Medulla oblongata (tissue), 1 donor: ENCODE results near the gene COL23A1.
A peak's percentile ranks its signal among the peaks of the same experiment; 100 is the strongest.
"Not testable (repeated sequence)": the region's sequence is repeated elsewhere in the genome, so short reads cannot be mapped to it uniquely, and the experiment has no call there.

Source experiments
- DNase-seq: peaks from one replicate; pipeline ENCODE4 v3.0.0-alpha.2; 2015; ENCODE audit errors: extremely low spot score

The COL23A1 gene

GRCh38 chr5:178380541-178381074 is 209.6 kb downstream of the COL23A1 start:
- no peak for DNase-seq

- no peak for DNase-seq
Observed at GRCh38 chr5:178380086-178380485, 210.1 kb downstream of the COL23A1 start.

DNA sequence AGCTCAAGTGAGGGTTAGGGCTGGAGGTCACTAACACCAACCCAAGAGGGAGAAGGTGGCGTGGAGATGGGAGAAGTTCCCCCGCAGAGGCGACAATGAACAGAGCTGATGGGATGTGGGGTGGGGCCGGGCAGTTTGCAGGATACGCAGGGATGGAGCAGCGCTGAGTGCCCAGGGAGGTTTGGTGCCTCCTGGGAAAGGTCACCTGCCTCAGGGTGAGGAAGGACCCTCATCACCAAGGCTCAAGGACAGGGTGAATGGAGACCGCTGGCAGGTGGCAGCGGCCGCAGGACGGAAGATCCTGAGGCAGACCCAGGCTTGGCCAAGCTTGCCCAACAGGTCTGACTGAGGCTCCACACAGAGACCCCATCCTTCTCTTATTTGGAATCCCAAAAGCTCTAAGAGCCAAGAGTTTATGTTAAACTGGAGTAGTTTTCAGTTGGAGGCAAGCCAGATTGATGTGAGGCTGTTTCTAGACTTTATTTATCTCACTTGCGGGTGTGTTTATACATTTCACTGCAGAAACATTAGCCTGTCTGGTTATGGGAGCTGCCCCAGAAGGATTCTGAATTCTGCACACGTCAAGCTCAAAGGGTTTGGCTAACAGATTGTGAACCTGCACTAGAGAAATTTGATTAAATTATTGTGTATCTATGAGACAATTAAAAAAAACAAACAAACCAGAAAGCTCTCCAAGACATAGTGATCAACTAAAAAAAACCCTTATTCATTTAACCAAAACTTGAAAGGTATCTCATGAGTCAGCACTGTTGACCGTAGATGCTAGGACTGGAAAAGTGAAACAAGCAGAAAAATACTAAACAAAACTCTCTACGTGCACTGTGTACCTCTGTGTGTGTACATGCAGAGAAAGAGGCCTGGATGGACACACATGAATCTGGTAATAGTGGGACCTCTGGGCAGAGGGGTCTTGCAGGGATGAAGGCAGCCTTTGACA is 211.4 kb downstream of the COL23A1 start:
- DNase-seq = no peak

DNA sequence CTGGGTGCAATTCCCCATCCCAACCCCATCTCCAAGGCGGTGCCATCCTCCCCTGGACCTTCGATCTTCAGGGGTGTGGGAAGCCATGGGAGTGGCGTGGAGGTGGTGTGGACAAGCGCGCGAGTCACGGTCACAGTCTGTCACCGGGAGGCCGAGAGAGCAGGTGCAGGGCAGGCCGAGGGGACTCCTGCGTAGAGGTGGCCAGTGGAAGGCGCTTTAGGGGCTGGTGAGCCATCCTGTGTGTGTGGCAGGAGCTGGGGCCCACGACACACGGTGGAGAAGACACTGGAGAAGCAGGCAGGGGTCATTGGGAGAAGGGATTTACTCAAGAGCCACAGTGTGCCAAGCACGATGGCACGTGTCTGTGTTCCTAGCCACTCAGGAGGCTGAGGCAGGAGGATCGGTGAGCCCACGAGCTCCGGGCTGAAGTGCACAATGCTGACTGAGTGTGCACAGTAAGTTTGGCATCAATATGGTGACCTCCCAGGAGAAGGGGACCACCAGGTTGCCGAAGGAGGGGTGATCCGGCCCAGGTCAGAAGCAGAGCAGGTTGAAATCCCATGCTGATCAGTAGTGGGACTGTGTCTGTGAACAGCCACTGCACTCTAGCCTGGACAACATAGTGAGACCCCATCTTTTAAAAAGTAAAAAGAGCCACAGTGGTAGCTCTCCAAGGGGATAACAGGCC is 212.5 kb downstream of the COL23A1 start:
- no peak for DNase-seq

DNA sequence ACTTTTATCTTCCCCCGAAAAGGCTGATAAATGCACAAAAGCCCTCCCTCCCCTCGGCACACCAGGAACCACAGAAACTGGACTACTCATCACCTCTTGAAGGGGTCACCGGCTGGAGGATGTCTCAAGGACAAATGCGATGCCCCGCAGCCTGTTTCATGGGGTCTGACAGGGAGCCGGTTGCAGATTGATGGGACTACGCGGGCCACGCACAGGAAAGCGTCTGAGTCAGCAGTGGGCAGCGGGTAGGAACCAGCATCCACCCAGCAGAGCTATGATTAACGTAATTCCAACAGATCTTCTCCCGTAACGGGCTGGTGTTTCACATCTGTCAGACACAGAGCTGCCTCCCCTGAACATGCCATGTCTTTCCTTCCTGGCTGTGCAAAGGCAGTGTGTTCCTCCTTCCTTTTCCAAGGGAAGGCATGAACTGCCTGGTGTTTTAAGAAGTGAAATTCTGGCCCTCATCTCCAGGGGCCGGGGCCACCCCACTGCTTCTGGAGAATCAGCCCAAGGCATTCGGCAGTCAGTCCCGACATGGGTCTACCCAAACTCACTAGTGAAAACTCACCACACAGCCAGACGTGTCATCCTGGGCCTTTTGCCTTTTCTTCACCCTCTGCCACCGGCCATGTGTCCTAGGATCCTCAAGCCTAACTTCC is 213.1 kb downstream of the COL23A1 start:
- DNase-seq = no peak

DNA sequence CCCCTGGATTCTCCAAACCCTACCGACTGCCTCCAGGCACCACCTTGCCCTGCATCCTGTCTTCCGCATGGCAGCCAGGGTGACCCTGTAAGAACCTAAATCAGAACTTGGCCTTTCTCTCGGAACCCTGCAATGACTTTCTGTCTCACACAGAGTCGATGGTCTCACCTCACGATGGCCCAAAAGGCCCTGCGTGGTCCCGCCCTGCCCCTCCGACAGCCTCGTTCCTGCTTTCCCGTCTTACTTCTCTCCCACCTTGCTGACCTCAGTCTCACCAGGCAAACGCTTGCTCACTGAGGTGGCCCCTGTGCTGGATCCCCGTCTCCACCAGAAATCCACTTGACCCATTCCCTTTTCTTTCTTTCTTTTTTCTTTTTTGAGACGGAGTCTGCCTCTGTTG is 214.8 kb downstream of the COL23A1 start:
- DNase-seq = no peak

GRCh38 chr5:178373711-178374110 is 216.5 kb downstream of the COL23A1 start:
- no peak for DNase-seq

DNA sequence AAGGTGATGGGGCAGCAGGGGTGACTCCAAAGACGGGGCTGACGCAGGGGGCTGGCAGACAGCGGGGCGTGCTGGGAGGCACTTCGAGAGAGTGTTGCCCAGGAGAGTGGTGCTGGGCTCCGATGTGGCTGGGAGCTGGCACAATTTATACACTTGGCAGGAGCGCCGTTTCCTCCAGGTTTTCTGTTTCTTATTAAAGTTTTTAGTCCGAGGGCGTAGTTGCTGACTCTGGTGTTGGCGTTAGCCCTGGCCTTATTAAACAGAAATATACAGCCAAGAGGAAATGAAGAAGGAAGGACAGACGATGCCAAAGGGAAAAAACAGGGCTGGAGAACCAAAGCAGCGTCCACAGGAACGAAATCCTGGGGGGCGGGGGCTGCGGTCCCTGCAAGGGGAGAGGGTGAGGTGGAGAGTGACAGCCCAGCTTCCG is 218.0 kb downstream of the COL23A1 start:
- peak; percentile 45 for DNase-seq

DNA sequence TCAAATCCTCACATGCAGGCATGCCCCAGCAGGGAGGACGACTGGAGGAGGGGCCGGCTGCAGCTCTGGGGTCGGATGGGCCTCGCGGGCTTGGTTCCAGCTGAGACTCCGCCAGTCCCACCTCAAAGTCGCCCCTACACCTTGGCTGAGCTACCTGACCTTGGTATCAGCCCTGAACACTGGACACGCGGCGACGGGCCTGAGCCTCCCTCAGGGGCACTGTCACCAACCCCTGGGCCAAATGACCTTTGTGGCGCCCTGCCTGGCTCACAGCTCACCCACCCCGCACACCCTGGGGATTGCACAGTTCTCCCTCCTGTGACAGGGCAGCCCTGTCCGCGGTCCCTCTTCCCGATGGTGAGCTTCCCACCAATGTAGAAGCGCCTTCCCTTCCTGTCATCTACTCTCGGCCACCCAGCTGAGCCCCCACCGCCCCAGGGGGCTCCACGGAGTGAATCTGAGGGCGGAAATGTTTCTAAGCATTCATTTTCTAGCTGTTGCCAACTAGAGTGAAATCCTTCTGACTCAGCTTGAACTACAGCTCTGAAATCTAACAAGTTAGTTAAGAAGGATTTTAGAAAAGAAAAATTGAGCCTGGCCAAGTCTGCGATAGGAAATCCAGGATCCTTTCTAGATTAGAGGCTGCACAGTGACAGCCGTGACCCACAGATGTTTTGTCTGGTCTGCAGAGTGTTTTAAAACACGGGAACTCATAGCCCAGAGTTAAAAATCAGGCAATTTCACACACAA is 218.7 kb downstream of the COL23A1 start:
- no peak for DNase-seq

DNA sequence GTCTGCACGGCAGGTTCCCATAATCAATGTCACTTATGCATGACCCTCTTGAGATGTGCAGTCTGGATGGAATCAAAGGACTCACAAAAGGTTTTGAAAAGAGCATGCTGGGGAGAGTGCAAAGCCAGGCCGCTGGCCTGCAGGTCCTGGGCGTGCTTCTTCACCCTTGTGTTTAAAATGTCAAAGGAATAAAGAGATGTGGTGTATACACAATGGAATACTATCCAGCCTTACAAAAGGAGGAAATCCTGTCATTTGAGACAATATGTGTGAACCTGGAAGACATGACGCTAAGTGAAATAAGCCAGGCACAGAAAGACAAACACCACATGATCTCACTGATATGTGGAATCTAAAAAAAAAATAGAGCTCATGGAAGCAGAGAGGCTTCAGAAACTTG is 220.1 kb downstream of the COL23A1 start:
- DNase-seq = no peak

DNA sequence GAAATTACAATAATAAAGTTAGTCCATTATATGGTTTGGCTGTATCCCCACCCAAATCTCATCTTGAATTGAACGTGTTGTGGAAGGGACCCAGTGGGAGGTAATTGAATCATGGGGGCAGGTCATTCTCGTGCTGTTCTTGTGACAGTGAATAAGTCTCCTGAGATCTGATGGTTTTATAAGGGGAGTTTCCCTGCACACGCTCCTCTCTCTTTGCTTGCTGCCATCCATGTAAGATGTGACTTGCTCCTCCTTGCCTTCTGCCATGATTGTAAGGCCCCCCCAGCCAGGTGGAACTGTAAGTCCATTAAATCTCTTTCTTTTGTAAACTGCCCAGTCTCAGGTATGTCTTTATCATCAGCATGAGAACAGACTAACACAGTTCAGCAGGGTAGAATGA is 220.7 kb downstream of the COL23A1 start:
- not testable (repeated sequence) for DNase-seq

- no peak for DNase-seq
Observed at GRCh38 chr5:178368716-178369300, 221.4 kb downstream of the COL23A1 start.

DNA sequence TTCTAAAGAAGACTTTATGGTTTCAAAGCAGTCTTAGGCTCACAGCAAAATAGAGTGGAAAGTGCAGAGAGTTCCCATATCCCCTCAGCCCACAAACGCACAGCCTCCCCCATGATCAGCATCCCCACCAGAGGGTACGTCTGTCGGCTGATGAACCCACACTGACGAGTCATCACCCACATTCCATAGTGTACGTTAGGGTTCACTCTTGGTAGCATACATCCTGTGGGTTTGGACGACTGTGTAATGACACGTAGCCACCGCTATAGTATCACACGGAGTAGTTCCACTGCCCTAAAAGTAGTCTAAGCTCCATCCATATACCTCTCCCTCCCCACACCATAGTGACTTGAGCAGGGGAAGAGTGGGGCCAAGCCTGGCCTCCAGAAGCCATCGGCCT is 221.9 kb downstream of the COL23A1 start:
- DNase-seq = no peak

GRCh38 chr5:178367736-178368120 is 222.5 kb downstream of the COL23A1 start:
- no peak for DNase-seq

DNA sequence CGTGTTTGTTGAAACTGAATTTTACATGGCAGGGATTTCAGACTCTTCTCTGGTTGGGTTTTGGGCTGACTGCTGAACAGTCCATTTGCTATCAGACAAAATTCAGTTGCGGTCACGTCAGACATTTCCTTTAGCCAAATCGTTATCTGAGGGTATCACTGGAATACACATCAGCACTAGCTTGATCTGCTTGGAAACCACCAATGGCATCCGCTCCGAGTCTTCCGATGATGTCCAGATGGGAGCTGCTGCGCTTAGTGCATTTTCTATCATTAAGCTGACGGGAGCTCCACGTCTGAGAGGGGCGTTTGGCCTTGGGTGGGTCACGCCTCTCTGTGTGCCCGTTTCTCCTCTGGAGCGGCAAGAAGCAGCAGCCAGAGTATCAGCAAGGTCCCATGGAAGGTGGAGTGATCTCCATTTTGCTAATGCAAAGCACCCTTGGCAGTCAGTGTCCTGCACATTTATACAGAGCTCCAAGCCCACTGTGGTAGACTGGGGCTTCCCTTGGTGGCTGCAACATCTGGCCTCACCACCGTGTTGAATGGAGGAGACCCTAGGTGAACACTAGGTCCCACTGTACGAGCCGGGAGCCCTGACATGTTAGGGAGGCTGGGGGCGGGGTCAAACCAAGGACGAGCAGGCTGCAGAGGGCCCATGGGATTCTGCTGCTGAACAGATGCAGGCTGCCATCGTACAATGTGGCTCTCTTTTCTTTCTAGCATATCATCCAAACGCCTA is 223.0 kb downstream of the COL23A1 start:
- no peak for DNase-seq

DNA sequence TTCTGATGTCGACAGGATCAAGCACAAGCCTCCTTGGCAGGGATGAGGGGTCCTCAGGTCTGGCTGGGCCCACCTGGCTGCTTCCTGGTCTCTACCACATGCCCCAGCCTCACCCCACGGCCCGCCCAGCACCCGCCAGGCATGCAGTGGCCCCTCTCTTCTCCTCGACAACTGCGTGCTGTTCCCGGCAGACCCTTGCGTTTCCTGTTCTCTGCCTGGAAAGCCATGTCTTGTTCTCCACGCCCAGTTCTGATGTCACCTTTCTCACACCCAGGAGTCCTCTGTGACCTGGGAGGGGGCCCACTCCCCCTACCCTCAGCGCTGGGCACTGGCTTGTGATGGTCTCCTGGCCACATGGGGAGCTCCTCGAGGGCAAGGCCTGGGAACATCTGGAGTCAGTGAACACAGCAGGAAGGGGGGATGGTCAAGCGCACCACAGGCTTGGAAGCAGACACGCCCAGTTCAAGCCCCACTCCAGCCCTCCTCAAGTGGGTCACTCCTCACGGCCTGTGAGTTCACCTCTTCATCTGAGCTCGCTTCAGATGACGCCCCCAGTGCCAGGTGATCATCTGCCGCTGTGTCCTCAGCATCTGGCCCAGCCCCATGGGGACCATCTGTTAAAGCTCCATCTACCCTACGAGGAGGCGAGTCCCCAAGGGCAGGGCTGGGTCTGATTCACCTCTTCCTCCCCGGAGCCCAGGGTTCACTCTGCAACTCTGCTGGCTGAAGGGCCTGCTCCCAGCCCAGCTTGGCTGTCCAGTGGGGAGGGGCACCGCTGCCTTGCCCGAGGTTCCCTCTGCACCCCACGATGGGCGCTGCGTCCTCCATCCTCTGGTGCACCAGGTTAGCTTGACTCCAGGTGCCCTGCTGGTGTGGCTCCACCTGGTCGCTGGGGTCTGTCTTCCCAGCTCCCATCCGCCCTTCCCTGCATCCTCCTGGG is 224.4 kb downstream of the COL23A1 start:
- DNase-seq = no peak

- DNase-seq = no peak
Observed at GRCh38 chr5:178364326-178364675, 225.9 kb downstream of the COL23A1 start.

GRCh38 chr5:178363501-178364325 is 226.5 kb downstream of the COL23A1 start:
- DNase-seq = no peak
